ENCODE results near the gene SLC6A1.

The SLC6A1 gene

GRCh38 chr3:10950476-10951294 is 41.9 kb upstream of the SLC6A1 start:
- Histone ChIP-seq H3K4me2 (ENCODE audit: low read depth, low read length) (no peak overlapping the region), H3K4me1 (ENCODE audit: low read length) (no peaks in the 10 kb centered on the region), H3K9ac (ENCODE audit: low read length) (no peak overlapping the region), H3K9me2 (replicated peaks; ENCODE audit: insufficient read depth, low read length) (no peaks in the 10 kb centered on the region), H4K20me1 (ENCODE audit: insufficient read depth, low read length) (no peaks in the 10 kb centered on the region), H2AFZ (ENCODE audit: low read length) (no peak overlapping the region), H3F3A (ENCODE audit: insufficient read depth, low read length) (no peaks in the 10 kb centered on the region), H3K27ac (ENCODE audit: low read length) (no peak overlapping the region), H3K79me2 (ENCODE audit: low read length) (no peaks in the 10 kb centered on the region), H3K36me3 (replicated peaks; ENCODE audit: insufficient read depth, low read length) (no peaks in the 10 kb centered on the region), H3K9me3 (replicated peaks; ENCODE audit: insufficient read depth, low read length) (no peaks in the 10 kb centered on the region), H3K4me3 (ENCODE audit: low read length) (no peak overlapping the region), H3K27me3 (replicated peaks; ENCODE audit: insufficient read depth, low read length) (peaks cover 47% of the 10 kb centered on the region)
- TF ChIP-seq EZH2phosphoT487 (IDR thresholded peaks at IDR 0.05; ENCODE audit: low read length) (no peak), CTCF (IDR thresholded peaks at IDR 0.05; ENCODE audit: low read length) (no peak)
- no peak for DNase-seq

- Histone ChIP-seq H3K4me3 (ENCODE audit: low read length) (no peak overlapping the region), H3K9ac (ENCODE audit: low read length) (no peak overlapping the region), H3K27me3 (replicated peaks; ENCODE audit: insufficient read depth, low read length) (peaks cover 45% of the 10 kb centered on the region), H3K79me2 (ENCODE audit: low read length) (no peaks in the 10 kb centered on the region), H3K36me3 (replicated peaks; ENCODE audit: insufficient read depth, low read length) (no peaks in the 10 kb centered on the region), H2AFZ (ENCODE audit: low read length) (no peak overlapping the region), H3K4me2 (ENCODE audit: low read depth, low read length) (no peak overlapping the region), H3K9me2 (replicated peaks; ENCODE audit: insufficient read depth, low read length) (no peaks in the 10 kb centered on the region), H3K4me1 (ENCODE audit: low read length) (no peaks in the 10 kb centered on the region), H3K9me3 (replicated peaks; ENCODE audit: insufficient read depth, low read length) (no peaks in the 10 kb centered on the region), H3F3A (ENCODE audit: insufficient read depth, low read length) (no peaks in the 10 kb centered on the region), H3K27ac (ENCODE audit: low read length) (no peak overlapping the region), H4K20me1 (ENCODE audit: insufficient read depth, low read length) (no peaks in the 10 kb centered on the region)
- TF ChIP-seq EZH2 (optimal IDR thresholded peaks at IDR 0.05; ENCODE audit: low read depth, low read length), result no peak
- no peak for TF ChIP-seq EZH2phosphoT487 (IDR thresholded peaks at IDR 0.05; ENCODE audit: low read length)
- no peak for TF ChIP-seq CTCF (IDR thresholded peaks at IDR 0.05; ENCODE audit: low read length)
- no peak for DNase-seq
Measured at GRCh38 chr3:10951295-10951926, 41.1 kb upstream of the SLC6A1 start.

- no peaks in the 10 kb centered on the region for H3F3A ChIP-seq (ENCODE audit: insufficient read depth, low read length)
- no peaks in the 10 kb centered on the region for H4K20me1 ChIP-seq (ENCODE audit: insufficient read depth, low read length)
- H3K9me2 ChIP-seq (replicated peaks; ENCODE audit: insufficient read depth, low read length), result no peaks in the 10 kb centered on the region
- no peaks in the 10 kb centered on the region for H3K79me2 ChIP-seq (ENCODE audit: low read length)
- DNase-seq, result no peak
- H3K9me3 ChIP-seq (replicated peaks; ENCODE audit: insufficient read depth, low read length), result no peaks in the 10 kb centered on the region
- TF ChIP-seq EZH2phosphoT487 (IDR thresholded peaks at IDR 0.05; ENCODE audit: low read length) (no peak), EZH2 (optimal IDR thresholded peaks at IDR 0.05; ENCODE audit: low read depth, low read length) (no peak), CTCF (IDR thresholded peaks at IDR 0.05; ENCODE audit: low read length) (no peak)
- H3K27me3 ChIP-seq (replicated peaks; ENCODE audit: insufficient read depth, low read length), result peaks cover 44% of the 10 kb centered on the region
- no peak overlapping the region for H3K4me3 ChIP-seq (ENCODE audit: low read length)
- no peaks in the 10 kb centered on the region for H3K36me3 ChIP-seq (replicated peaks; ENCODE audit: insufficient read depth, low read length)
- no peak overlapping the region for H3K4me2 ChIP-seq (ENCODE audit: low read depth, low read length)
- no peak overlapping the region for H2AFZ ChIP-seq (ENCODE audit: low read length)
- no peaks in the 10 kb centered on the region for H3K4me1 ChIP-seq (ENCODE audit: low read length)
- no peak overlapping the region for H3K27ac ChIP-seq (ENCODE audit: low read length)
- no peak overlapping the region for H3K9ac ChIP-seq (ENCODE audit: low read length)
Measured at GRCh38 chr3:10952525-10952924, 40.0 kb upstream of the SLC6A1 start.
